ENCODE results near the gene POFUT1.
"Not testable (repeated sequence)": the region's sequence is repeated elsewhere in the genome, so short reads cannot be mapped to it uniquely, and the experiment has no call there.

POFUT1 gene

GRCh38 chr20:32195581-32195980 lies 12.1 kb upstream of the POFUT1 start:
- H3K4me3 Mint-ChIP-seq, result no peak overlapping the region

DNA sequence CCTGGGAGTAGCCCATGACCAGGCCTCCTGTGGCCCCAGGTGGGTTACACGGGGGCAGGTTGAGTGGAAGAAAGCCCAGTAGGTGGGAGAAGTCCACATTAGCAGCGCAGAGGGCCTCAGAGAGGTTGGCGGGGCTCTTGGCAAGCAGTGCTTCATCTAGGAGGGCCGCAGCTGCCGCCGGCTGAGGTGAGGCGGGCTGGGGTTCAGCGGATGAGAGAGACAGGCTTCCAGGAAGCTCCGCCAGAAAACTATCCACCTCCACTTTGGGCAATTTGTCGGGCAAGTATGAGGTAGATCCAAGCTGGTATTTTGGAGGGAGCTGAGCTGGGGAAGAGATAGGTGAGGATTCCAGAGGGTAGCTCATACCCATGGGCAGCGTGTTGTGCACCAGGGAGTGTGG lies 11.1 kb upstream of the POFUT1 start:
- not testable (repeated sequence) for H3K27me3 Mint-ChIP-seq (ENCODE audit: low read depth); H3K9me3 Mint-ChIP-seq; H3K4me1 Mint-ChIP-seq; H3K27ac Mint-ChIP-seq; H3K4me3 Mint-ChIP-seq
- peaks cover 60% of the 10 kb centered on the region for H3K36me3 Mint-ChIP-seq (ENCODE audit: low read depth)

More at GRCh38 chr20:32195581-32195980, 12.1 kb upstream of the POFUT1 start:
- no peak overlapping the region for H3K27ac Mint-ChIP-seq
- no peaks in the 10 kb centered on the region for H3K27me3 Mint-ChIP-seq (ENCODE audit: low read depth)
- no peaks in the 10 kb centered on the region for H3K9me3 Mint-ChIP-seq
- H3K36me3 Mint-ChIP-seq (ENCODE audit: low read depth), result peaks cover 55% of the 10 kb centered on the region
- TF ChIP-seq, protein P1, sequence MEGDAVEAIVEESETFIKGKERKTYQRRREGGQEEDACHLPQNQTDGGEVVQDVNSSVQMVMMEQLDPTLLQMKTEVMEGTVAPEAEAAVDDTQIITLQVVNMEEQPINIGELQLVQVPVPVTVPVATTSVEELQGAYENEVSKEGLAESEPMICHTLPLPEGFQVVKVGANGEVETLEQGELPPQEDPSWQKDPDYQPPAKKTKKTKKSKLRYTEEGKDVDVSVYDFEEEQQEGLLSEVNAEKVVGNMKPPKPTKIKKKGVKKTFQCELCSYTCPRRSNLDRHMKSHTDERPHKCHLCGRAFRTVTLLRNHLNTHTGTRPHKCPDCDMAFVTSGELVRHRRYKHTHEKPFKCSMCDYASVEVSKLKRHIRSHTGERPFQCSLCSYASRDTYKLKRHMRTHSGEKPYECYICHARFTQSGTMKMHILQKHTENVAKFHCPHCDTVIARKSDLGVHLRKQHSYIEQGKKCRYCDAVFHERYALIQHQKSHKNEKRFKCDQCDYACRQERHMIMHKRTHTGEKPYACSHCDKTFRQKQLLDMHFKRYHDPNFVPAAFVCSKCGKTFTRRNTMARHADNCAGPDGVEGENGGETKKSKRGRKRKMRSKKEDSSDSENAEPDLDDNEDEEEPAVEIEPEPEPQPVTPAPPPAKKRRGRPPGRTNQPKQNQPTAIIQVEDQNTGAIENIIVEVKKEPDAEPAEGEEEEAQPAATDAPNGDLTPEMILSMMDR (IDR thresholded peaks at IDR 0.05; ENCODE audit: unreplicated experiment in 3 of 3), result no peak
- peaks cover 6% of the 10 kb centered on the region for H3K4me1 Mint-ChIP-seq

DNA sequence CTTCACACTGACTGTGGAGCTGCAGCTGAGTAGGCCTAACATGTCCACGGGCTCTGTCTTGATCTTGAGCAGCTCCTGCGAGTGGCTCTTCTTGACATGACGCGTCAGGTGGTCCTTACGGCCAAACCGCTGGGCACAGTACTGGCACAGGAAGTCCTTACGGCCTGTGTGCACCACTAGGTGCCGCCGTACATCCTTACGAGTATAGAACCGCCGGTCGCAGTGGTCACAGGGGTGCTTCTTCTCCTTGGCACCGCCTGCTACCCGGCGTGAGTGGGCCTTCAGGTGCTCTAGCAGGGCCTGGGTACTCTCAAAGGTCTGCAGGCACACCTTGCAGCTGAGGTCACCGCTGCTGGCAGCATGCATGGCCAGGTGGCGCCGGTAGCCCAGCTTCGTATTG lies 10.5 kb upstream of the POFUT1 start:
- H3K36me3 Mint-ChIP-seq (ENCODE audit: low read depth), result peaks cover 63% of the 10 kb centered on the region
- not testable (repeated sequence) for H3K9me3 Mint-ChIP-seq; H3K4me1 Mint-ChIP-seq; H3K4me3 Mint-ChIP-seq; H3K27me3 Mint-ChIP-seq (ENCODE audit: low read depth); H3K27ac Mint-ChIP-seq

- Mint-ChIP-seq H3K27ac (no peak overlapping the region), H3K27me3 (ENCODE audit: low read depth) (no peaks in the 10 kb centered on the region), H3K9me3 (no peaks in the 10 kb centered on the region), H3K4me3 (no peak overlapping the region), H3K36me3 (ENCODE audit: low read depth) (peaks cover 56% of the 10 kb centered on the region), H3K4me1 (peaks cover 14% of the 10 kb centered on the region)
- TF ChIP-seq, protein P1 (IDR thresholded peaks at IDR 0.05; ENCODE audit: unreplicated experiment in 3 of 3), result no peak
Observed at GRCh38 chr20:32199006-32199405, 8.7 kb upstream of the POFUT1 start.

DNA sequence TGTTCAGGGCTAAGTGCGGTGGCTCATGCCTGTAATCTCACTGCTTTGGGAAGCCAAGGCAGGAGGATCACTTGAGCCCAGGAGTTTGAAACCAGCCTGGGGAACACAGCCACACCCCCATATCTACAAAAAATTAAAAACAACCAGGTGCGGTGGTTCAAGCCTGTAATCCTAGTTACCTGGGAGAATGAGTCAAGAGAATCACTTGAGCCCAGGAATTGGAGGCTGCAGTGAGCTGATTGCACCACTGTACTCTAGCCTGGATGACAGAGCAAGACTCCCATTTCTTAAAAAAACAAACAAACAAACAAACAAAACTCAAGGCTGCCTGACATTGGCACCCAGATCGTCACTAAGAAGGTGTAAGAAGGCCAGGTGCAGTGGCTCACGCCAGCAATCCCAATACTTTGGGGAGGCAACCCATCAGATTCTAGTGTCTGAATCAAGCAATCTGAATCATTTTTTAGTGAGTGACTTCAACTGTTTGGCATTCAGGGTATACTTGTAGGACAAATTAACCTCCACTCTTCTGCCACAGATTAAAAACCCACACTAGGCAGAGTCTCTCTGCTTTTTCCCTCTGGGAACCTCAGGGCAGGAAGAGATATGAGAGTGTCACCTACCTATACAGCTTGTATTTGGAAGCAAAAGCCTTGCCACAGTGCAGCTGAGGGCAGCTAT lies 6.2 kb upstream of the POFUT1 start:
- Mint-ChIP-seq H3K36me3 (ENCODE audit: low read depth) (peaks cover 35% of the 10 kb centered on the region), H3K9me3 (no peaks in the 10 kb centered on the region), H3K27ac (no peak overlapping the region), H3K27me3 (ENCODE audit: low read depth) (no peaks in the 10 kb centered on the region), H3K4me1 (peaks cover 39% of the 10 kb centered on the region), H3K4me3 (no peak overlapping the region)
- TF ChIP-seq, protein P1 (IDR thresholded peaks at IDR 0.05; ENCODE audit: unreplicated experiment in 3 of 3), result no peak

DNA sequence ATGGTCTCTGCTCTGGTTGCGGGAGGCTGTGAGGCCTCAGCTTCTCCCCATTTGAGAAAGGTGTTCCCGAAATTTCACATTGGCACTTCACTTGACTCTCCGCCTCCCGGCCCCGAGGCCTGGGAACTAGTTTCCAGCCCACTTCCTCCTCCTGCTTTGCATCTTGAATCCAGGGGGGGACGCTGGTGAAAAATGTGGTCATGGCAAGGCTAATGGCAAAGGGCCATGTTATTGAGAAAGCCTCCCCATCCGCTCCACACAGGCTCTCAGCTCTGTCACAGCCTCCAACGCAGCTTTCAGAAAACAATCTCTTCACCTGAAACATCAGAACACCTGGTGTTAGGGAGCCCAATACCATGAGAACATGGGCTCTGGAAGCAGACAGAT lies 5.7 kb upstream of the POFUT1 start:
- Mint-ChIP-seq H3K36me3 (ENCODE audit: low read depth) (peaks cover 35% of the 10 kb centered on the region), H3K27me3 (ENCODE audit: low read depth) (no peaks in the 10 kb centered on the region), H3K4me3 (no peak overlapping the region)

More for the DNA sequence above, 5.7 kb upstream of the POFUT1 start:
- Mint-ChIP-seq H3K4me1 (peaks cover 44% of the 10 kb centered on the region), H3K9me3 (no peaks in the 10 kb centered on the region), H3K27ac (no peak overlapping the region)
- TF ChIP-seq, protein P1 (IDR thresholded peaks at IDR 0.05; ENCODE audit: unreplicated experiment in 3 of 3), result no peak
